HG02610 (cell line): Measurements from ENCODE around the gene ATP5F1A.
"Not testable (repeated sequence)": the region's sequence is repeated elsewhere in the genome, so short reads cannot be mapped to it uniquely, and the experiment has no call there.

Experiments used
- ATAC-seq: cut with Tn5 transposase; IDR thresholded peaks from one replicate; pipeline ENCODE4 v1.9.1; 2021; ENCODE audit warnings: mild to moderate bottlenecking, moderate library complexity; ENCODE audit not compliant: unreplicated experiment

Gene ATP5F1A

DNA sequence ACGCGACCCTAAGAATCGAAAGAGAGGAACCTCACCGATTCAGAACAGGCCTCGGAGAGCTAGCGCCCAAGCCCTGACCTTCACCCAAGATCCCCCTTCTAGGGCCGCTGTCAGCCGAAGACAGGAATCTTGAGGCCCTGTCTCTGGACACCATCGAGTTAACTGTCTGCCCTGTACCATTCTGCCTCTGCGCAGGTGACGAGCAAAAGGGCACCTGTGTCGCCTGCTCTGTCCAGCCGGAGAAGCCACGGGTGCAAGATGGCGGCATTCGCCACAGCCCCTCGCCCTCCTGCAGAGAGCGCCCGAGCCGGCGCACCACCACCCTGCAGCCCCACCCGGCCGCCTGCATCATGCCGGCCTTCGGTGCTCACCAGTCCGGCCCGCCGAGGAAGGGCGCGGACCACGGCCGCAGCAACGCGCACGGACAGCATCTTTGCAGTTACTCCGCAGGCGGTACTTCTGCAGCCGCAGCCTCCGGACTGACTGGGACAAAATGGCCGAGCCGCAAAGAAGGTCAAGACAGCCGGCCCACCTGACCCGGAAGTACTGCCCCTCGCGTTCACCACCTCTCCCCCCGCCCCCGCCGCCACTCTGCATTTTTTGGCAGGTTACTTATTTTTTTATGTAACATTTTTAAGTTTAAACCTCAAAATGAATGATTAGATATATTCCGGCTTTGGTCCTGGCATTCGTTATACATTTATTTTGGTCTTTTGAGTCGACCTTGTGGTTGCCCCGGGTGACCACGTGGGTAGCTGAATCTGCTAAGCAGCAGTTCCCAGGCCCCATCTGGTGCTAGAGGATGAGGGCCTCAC, at the start of gene ATP5F1A:
TSS of gene ATP5F1A (minus strand) at position 496 of the 815 bp plus-strand sequence. CDS start at position 431, 65 bp downstream.
- ATAC-seq = peak; percentile 83

DNA sequence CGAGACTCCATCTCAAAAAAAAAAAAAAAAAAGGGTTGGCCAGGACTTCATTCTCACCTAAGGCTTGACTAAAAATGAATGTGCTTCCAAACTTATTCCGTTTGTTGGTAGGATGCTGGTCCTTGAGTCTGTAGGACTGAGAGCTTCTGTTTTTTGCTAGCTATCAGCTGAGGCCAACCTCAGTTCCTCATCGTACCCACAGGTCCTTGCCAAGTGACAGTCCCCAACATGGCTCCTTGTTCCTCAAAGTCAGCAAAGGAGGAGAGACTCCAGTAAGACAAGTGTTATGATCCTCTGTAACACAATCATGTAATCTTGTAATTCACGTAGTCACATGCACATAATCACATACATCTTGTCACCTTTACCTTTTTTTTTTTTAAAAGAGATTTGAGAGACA, 43.1 kb upstream of the ATP5F1A start:
- no peak for ATAC-seq

DNA sequence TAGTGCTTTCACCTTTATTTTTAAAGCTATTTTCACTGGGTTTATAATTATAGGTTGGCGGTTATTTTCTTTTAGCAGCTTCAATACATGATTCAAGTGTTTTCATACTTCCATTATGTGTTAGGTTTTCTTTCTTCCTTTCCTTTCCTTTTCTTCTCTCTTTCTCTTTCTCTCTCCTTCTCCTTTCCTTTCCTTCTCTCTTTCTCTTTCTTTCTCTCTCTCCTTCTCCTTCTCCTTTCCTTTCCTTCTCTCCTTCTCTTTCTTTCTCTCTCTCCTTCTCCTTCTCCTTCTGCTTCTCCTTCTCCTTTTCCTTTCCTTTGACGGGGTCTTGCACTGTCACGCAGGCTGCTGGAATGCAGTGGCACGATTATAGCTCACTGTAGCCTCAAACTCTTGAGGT, 42.1 kb upstream of the ATP5F1A start:
- no peak for ATAC-seq

DNA sequence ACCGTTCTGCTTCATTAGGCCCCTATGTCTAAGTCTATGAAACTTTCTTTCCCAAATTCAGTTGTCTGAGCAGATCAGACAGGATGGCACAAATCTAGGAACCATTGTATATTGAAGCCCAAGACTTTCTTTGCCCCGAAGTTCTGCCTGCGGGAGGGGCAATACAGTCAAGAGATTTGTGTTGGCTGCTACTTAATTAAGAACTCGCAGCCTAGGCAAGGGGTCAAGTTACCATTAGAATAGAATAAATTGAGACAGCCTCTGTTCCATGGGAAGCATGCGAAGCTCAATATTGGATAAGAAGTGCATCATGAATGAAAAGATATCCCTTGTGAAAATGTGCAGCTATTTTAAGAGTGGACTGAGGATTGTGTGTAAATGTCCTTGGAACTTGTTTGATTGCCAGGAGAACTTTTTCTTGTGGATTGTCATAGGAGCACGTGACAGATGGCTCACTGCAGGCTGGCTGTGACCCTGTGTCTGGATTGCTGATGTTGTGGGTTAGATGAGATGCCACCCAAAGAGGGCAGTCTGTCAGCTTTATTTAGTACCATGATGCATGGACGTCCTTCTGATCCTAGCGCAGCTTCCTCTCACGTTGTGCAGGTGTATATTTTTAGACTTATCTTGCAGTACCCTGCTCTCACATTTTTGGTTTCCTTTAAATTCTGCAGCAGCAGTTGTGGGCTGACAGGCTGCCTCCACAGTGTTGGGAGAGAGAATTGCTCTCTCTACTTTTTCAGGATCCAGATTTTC, 37.0 kb upstream of the ATP5F1A start:
- ATAC-seq = no peak

DNA sequence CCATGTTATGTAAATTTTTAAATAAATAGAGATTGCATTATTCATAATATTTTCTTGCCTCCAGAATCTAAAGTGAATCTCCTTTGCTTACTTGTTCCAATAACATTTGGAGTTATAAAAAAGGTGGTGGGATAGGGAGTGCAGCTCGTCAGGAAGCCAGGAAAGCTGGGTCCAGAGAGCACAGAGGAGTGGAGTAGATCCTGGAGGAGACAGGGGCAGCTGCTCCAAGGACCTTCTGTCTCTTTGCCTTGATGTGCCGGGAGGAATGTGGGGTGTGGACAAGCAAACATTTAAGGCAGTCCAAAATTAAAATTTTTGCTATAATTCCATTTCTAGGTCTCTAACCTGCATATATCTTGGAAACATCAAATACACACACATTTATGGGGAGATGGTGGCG, 35.4 kb upstream of the ATP5F1A start:
- no peak for ATAC-seq

DNA sequence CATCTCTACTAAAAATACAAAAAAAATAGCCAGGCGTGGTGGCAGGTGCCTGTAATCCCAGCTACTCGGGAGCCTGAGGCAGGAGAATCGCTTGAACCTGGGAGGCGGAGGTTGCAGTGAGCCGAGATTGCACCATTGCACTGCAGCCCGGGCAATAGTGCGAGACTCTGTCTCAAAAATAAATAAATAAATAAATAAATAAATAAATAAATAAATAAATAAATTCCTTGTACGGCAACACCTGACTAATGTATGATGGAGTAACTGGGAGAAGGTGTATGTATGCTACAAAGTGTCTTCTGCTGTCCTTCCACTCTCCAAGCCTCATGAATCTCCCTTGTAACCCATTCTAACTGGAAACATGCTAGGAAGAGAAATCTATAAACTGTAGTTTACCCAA, 32.5 kb upstream of the ATP5F1A start:
- ATAC-seq = not testable (repeated sequence)

DNA sequence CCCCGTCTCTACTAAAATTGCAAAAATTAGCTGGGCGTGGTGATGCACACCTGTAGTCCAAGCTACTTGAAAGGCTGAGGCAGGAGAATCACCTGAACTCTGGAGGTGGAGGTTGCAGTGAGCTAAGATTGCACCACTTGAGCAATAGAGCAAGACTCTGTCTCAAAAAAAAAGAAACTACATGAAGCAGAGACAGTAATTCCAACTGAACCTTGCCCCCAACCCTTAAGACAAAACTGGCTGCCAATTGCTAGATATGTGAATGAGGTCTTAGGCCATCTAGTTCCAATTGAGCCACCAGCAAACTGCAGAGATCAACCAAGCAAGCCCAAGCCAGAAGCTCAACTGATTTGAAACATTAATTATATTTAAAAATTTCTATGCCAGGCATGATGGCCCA, 32.0 kb upstream of the ATP5F1A start:
- ATAC-seq = no peak

DNA sequence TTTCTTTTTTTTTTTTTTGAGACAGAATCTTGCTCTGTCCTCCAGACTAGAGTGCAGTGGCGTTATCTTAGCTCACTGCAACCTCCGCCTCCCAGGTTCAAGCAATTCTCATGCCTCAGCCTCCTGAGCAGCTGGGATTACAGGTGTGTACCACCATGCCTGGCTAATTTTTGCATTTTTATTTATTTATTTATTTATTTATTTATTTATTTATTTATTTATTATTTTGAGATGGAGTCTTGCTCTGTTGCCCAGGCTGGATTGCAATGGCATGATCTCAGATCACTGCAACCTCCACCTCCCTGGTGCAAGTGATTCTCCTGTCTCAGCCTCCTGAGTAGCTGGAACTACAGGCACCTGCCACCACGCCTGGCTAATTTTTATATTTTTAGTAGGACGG, 28.5 kb upstream of the ATP5F1A start:
- ATAC-seq = not testable (repeated sequence)

DNA sequence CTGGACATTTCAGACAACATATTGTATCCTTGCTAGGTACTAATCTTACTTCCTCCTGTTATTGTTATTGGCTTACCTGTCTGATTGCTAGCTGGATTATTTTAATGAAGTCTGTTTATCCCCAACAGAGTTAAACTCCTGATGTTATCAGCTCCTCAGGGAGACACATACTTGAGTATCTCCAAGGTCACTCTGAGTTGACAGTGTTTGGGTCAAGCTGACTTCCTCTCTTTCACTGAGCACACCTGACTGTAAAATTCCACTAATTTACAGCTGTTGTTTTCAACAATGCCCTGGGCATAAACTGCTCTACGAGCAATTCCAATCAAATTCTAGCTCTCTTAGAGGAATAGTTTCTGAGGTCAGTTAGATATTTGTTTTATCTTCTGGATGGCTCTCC, 15.7 kb upstream of the ATP5F1A start:
- no peak for ATAC-seq

DNA sequence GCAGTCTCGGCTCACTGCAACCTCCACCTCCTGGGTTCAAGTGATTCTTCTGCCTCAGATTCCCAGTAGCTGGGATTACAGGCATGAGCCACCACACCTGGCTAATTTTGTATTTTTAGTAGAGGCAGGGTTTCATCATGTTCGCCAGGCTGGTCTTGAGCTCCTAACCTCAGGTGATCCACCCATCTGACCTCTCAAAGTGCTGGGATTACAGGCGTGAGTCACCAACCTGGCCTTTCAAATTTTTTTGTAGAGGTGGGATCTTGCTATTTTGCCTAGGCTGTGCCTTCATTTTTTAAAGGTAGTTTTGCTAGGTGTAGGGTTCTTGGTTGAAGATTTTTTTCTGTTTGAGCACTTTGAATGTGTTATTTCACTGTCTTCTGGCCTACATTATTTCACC, 12.3 kb upstream of the ATP5F1A start:
- no peak for ATAC-seq

DNA sequence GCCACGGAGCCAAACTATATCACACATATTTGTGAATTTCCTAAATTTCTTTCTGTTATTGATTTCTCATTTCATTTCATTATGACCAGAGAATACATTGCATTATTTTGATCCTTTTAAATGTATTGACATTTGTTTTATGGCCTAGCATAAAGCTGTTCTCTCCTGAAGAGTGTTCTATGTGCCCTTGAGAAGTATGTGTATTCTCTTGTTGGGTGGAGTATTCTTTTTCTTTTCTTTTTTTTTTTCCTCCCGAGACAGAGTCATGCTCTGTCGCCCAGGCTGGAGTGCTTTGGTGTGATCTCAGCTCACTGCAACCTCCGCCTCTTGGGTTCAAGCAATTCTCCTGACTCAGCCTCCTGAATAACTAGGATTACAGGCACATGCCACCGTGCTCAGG, 11.3 kb upstream of the ATP5F1A start:
- no peak for ATAC-seq

DNA sequence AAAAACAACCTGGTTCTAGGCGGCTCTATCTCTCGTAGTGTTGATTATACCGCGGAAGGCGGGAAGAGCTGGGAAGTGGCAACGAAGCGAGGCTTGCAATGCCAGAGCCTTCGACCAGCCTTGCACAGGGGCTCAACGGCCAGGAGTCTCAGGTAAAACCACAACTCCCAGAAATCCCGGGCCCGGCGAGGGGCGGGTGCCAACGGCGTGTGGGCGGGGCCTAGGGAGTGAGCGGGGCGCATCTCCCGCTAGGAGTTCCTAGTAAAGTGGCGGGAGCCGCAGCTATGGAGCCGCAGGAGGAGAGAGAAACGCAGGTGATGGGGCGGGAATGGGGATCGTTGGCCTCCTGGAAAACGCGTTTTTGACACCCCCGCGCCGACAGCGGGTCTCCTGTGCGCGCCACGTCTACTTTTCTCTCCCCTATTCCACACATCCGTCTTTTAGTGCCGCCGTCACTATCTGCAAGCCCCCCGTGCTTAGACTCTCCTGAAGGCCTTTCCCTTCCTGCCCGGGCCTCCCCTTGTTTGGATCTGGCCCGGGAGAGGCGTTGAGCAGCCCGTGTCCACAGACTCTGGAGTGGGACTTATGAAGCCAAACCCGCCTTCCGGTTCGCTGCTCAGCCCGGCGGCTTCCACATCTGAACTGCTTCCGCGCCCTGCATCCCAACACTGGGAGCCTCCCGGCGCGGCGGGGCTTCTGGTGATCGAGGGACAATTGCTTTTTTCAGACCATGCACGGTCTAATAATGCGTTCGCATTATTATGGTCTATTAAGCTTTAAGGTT, 6.2 kb upstream of the ATP5F1A start, which contains the start of gene HAUS1:
TSS of gene HAUS1 (plus strand) at position 258 of the 784 bp plus-strand sequence. CDS start at position 285, 27 bp downstream.
- ATAC-seq = peak; percentile 91

DNA sequence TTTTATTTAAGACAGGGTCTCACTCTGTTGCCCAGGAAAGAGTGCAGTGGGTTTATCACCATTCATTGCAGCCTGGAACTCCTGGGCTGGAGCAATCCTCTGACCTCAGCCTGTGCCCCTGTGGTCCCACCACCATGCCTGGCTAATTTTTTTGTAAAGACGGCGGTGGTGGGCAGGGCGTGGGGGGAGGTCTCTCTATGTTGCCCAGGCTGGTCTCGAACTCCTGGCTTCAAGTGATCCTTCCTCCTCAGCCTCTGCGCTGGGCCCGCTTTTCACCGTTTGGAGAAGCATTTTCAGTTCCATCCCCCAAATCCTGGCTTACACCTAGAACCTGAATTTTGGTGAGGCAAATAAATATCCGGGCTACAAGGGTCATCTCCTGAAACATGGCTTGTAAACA, 1.4 kb upstream of the ATP5F1A start:
- no peak for ATAC-seq

DNA sequence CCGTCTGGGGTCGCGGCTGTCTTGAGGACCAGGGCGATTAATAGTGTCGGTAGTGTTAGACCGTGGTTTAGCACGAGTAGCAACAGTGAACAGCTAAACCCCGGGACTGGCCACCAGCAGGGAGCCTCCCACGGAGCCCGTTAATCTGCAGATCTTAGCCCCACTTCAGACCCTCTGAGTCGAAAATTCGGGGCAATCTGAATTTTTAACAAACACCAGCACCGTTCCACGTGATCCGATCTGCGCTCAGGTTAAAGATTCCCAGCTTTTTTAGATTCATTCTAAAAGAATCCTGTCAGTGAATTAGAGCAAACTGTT, 479 bp upstream of the ATP5F1A start:
- ATAC-seq = no peak

DNA sequence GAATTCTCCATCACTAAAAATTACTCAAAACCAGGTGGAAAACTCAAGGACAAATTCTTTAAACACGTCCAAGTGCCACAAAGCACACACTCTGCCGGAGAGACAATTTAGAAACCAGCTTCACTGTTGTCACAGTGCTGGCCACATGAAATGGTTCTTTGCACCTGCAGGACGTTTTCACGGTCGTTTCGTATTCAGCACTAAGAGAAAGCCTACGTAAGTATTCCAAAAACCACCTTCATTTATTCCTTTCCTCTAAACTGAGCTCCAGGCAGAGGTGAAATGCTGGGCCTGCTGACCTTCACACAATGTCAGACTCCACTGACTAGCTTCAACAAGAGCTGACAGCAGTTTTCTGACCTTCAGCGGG, 680 bp downstream of the ATP5F1A start:
- ATAC-seq = no peak

DNA sequence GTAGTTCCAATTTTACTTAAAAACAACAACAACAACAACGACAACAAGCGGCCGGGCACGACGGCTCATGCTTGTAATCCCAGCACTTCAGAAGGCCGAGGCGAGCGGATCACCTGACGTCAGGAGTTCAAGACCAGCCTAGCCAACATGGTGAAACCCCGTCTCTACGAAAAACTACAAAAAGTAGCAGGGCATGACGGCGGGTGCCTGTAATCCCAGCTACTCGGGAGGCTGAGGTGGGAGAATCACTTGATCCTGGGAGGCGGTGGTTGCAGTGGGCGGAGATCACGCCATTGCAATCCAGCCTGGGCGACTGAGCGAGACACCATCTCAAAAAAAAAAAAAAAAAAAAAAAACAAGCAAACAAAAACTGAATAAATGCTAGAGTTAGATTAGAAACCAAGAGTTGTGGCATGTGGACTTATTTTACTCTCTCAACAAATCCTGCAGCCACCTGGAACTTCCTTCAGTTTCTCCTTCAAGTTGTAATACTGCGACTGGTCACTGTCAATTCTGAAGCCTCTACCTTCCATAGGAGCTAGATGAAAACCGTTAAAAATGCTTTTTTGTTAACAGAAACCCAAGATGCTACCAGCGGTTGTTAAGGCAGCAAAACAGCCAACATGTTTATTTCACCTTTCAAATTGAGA, 1.3 kb downstream of the ATP5F1A start:
- ATAC-seq = no peak

DNA sequence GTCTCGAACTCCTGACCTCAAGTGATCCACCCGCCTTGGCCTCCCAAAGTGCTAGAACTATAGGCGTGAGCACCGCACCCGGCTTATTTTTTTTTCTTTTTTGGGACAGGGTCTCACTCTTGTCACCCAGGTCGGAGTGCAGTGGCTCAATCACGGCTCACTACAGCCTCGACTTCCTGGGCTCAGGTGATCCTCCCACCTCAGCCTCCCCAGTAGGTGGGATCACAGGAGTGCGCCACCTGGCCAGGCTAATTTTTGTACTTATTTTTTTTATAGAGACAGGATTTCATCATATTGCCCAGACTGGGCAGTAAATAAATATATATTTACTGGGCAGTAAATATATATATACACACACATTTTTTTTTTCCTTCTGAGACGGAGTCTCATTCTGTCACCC, 2.6 kb downstream of the ATP5F1A start:
- ATAC-seq = no peak

DNA sequence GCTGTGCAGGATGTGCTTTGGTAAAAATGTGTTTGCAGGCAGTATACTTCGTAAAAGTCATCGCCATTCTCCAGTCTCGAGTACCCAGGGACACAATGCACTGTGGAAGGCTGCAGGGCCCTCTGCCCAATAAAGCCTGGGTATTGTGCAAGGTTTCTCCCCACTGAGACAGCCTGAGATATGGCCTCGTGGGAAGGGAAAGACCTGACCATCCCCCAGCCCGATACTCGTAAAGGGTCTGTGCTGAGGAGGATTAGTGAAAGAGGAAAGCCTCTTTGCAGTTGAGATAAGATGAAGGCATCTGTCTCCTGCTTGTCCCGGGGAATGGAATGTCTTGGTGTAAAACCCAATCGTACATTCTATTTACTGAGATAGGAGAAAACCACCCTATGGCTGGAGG, 9.6 kb downstream of the ATP5F1A start:
- not testable (repeated sequence) for ATAC-seq

DNA sequence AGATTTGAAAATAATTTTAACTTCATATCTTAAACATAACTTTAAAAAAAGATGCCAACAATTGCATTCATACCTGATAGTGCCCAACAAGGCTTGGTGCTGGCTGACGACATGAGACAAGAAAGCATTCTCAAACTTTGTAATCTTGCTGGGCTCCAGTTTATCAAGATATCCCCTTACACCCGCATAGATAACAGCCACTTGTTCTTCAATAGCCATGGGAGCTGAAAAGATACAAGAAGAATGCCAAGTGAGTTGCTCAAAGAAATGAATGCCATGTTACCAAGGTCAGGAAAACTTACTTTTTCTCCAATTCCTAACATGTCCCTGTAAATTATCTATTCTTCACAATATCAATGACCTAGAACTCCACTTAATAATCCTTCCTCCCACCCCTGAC, 13.7 kb downstream of the ATP5F1A start:
- no peak for ATAC-seq

DNA sequence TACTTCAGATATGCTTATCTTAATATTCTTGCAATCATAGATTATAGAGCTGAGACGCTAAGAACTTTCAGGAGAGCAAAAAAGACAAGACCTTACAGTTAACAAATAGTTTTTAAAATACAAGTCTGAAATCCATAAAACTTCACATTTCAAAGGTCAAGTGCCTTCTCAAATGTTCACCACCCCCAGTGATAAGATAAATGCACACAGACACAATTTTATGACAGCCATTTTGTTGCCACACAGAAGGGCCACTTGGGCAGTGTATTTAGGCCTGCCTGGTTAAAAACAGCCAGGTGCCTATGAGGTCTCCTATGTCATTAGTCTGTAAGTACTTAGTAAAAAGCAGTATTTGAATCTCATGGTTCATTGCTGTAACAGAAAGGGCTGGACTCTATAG, 17.9 kb downstream of the ATP5F1A start:
- ATAC-seq = no peak

DNA sequence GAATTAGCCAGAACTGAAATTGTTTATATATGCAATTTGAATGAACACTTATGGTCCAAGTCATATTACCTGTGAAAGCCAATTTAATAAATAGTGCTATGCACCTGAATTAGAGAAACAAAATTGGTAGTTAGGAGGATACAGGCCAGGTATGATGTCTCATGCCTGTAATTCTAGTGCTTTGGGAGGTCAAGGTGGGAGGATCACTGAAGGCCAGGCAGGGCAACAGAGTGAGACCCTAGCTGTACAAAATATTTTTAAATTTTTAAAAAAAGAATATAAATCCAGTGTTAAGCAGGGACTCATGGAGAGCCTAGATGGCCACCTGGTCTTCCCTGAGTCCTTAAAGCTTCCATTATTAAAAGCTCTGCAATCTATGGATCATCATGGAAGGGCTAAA, 18.8 kb downstream of the ATP5F1A start:
- no peak for ATAC-seq
